Lower leg skin (tissue), 3 donors: ENCODE data around the gene KLRB1.

ENCODE experiments used
- POLR2A ChIP-seq, 2 donors: fragments of 450-650 bp; IDR thresholded peaks; one replicate each; pipeline ENCODE4 v1.6.1; 2016 to 2017; ENCODE audit warnings: antibody characterized with exemption in 2 of 2, mild to moderate bottlenecking in 1 of 2, moderate library complexity in 1 of 2
- TF ChIP-seq, protein P1 (sequence below), 3 donors: fragments of 450-650 bp; IDR thresholded peaks; one replicate each; pipeline ENCODE4 v1.5.1; 2016; ENCODE audit warnings: antibody characterized with exemption in 3 of 3, mild to moderate bottlenecking in 3 of 3, moderate library complexity in 2 of 3

DNA sequence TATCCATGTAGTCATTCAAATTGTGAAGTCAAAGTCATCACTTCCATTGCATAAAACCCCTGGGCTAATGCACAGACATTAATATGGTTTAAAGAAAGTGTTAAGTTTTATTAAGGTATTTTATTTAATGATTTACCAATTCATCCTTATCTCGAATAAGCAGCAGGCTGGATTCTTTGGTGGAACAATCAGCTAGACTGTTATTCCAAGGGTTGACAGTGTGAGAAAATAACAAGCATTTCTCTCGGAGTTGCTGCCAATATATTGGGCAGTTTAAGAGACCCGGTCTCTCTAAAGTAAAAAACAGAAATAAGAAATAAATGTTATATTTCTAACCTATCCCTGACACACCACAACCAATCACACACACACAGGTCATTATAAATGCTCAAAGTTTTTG lies 9.4 kb downstream of the KLRB1 start:
- TF ChIP-seq, protein P1, sequence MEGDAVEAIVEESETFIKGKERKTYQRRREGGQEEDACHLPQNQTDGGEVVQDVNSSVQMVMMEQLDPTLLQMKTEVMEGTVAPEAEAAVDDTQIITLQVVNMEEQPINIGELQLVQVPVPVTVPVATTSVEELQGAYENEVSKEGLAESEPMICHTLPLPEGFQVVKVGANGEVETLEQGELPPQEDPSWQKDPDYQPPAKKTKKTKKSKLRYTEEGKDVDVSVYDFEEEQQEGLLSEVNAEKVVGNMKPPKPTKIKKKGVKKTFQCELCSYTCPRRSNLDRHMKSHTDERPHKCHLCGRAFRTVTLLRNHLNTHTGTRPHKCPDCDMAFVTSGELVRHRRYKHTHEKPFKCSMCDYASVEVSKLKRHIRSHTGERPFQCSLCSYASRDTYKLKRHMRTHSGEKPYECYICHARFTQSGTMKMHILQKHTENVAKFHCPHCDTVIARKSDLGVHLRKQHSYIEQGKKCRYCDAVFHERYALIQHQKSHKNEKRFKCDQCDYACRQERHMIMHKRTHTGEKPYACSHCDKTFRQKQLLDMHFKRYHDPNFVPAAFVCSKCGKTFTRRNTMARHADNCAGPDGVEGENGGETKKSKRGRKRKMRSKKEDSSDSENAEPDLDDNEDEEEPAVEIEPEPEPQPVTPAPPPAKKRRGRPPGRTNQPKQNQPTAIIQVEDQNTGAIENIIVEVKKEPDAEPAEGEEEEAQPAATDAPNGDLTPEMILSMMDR (IDR thresholded peaks at IDR 0.05): no peak
- no peak for TF ChIP-seq POLR2A (IDR thresholded peaks at IDR 0.05)
